GM11168 (cell line): ENCODE measurements around the gene MTHFSD.

ENCODE experiments used
- in situ Hi-C: fragments of 300-500 bp; cut with MboI; formaldehyde crosslinking; loops from one replicate; pipeline ENCODE4 v1.12.0; 2022; ENCODE audit warnings: low sequenced_read_pairs; ENCODE audit not compliant: unreplicated experiment

MTHFSD gene

DNA sequence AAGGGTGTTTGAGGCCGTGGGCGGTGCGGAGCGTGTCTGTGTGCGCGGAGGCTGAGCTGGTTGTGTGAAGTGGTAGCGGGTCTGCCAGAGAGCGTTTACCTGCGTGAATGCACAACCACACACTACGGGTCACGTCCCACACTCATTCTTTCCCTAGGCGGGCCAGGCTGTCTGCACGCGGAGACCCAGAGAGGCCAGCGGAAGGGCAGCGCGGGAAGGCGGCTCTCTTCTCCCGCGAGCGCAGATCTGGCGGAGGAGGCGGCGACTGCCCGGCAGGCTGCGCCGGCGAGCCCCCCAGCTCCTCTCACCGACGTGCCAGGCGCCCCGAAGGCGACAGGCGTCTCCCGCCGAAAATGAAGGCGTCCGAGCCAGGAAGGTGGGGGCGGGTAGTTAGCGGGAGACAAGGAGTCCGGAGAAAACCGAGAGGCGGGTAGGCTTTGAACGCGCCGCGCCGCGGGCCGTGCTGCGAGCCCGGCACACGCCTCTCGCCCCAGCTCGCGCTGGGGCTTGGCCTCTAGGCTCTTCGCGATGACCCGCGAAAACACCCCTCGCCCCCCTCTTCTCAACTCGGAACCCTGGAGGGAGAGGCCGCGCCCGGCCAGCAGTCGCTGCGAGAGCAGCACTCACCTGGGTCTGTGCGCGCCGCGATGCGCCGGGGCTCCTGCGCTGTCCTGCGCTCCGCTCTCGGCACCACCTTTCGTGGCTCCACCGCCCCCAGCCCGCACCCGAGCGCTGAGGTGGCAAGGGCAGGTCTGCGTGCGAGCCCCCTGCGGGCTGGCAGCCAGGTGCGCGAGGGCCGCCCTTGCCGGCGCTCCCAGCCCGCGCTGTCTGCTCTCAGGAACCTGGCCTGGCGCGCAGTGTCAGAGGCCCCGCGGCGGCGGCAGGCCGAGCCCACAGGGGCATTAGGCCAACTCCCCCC lies 46.7 kb downstream of the MTHFSD start:
- in situ Hi-C loops, result no loop called here

DNA sequence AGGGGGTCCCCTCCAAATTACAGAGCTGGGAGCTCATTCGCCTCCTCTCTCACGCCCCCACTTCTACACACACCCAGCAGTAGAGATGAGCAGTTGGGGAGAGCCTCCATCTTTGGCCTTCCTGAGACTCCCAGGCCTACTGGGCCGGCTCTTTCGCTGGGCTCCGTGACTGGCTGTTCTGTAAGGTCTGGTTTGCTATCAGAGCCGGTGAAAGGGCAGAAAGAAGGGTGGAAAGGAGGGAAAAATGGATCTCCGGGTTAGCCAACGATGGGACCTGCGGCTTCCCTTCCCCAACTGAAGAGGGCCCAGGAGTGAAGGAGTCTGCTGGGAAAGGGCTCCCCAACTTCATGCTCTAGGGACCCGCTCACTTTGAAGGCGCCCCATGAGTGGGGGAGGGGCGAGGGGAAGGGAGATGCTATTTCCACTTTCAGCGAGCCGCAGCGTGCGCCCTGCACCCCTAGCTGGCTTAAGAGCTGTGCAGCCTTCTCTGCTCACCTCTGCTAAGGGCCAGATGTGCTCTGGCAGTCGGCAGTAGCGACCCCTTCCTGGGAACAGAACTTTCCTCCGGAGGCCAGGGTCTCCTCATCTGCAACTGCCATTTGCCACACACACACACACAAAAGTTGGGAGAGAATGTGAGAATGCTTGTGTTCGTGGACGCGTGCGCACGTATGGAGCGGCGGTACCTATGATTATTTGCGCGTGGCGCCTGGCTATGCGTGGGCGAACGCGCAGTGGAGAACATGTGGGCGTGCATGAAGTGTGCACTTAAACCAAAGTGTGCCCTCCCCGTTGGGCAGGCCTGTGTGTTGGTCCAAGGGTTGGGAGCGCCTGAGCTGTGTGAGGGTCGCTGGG lies 47.6 kb downstream of the MTHFSD start:
- in situ Hi-C loops, result no loop called here

DNA sequence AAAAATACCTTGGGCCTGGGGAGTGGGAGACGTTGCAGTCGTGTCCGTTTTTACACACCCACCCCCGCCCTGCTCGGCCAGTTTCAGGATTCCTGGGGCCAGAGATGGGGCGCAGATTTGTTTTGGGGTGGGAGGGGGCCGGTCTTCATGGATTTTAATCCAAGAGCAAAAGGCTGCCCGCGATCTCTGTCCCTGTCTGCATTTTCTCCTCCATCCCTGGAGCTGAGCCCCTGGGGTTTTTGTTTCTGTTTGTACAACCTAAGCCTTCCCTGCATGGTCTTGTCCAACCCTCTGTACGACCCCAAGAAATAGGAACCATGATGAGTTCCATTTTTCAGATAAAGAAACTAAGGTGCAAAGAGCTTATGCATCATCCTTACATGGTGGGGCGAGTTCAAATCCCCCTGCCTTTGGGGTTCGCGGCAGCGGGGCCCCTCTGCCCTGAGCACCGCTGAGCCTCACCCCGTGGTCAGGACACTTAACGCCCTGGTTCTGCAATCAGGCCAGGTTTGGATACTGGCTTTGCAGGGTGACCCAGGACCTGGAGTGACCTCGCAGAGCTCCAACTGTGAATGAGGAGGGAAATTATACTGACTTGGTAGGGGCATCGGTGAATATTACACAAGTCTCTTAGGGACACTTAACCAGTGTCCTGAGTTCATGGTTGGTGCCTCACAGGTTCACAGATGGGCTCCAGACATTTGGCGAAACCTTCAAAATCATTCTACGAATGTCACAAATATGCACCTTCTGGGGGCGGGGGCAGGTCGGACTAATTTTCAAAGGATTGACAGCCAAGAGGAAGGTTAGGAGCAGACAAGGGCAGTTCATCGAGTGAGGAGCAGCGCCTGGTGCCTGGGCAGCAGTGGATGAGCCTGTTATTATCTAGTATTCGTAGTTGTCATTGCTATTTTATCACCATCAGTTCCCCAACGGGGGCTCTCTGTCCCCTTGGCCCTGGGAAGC lies 48.9 kb downstream of the MTHFSD start:
- in situ Hi-C loops, result no loop called here

DNA sequence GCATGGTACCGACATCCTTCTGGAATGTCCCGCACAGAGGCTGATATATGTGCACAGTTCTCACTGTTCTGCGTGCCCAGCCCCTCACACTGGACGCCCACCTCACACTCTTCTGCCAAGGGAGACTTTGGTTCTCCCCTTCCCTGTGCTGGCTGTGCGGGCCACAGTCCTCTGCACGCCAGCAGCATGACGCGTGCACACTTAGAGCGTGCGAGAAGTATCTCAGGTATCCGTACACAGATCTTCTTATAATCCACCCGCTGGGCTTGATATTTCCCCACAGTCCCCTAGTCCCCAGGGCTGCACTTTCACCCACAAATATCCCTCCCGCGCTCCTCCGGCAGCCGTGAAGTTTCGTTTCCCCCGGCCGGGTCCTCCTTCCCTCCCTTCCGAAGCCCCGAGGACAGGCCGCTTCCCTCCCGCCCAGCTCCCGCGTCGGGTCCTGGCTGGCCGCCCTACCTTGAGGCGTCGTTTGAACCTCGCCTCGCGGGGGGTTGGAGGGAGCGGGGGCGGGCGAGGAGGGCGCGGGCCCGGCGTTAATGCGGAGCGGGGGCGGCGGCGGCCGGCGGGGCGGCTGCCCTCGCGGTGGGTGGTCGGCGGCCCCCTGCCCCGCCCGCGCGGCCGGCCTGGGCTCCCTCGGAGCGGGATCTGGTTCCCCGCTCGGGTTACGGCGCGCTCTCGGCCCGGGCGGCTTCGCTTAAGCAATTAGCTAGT lies 49.7 kb downstream of the MTHFSD start:
- in situ Hi-C loops, result no loop called here

DNA sequence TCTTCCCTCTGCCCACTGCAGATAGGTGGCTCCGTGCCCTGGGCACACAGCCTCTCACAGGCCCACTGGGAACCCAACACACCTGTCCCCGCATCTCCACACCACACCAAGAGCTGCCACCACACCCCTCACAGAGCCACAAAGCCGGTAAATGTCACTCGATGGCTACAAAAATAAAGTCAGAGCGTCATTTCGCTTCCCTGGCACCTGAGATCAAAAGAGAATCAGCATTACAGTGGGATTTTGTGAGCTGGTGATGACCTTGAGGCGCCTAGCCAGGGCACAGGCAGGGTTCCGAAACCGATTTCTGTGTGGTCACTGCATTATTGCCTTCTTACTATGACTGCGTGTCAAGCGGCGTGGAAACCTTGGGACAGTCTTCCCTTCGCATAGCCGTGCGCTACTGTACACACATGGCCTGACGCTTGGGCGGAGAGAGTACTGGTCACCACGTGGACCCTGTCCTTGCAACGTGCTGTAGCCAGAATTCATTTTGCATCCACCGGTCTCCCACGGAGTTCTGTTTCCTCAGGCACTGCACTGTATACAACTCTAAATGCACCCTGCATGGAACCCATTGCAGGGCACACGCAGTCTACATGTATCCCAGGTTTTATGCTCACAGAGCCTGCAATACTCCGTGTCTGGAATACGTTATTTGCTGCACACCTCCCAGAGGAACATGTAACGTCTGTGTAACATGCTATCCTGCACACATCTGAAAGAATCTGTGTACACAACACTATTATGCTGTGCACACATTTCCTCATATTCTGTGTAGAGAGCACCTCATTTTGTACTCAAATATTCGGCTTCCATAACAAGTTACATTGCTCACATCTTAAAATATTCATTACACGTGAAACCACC lies 50.5 kb downstream of the MTHFSD start:
- in situ Hi-C loops, result no loop called here

DNA sequence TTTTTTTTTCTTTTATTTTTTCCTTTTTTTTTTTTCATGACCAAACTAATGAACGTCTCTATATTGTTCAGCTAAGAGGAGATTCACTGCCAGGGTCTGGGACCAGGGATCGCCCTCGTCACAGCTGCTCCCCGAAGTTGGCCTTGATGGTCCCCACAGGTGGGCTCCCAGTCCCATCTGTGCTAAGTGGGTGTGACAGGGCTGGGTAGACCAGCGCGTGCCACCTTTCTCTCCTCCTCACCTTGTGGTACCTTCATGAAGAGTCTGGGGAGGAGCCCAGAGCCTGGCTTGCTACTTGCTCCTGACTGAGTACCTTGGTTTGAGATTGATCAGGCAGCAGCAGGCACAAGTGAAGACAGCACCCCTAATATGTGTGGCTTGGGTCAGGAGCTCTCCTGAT lies 51.2 kb downstream of the MTHFSD start:
- in situ Hi-C loops, result no loop called here

DNA sequence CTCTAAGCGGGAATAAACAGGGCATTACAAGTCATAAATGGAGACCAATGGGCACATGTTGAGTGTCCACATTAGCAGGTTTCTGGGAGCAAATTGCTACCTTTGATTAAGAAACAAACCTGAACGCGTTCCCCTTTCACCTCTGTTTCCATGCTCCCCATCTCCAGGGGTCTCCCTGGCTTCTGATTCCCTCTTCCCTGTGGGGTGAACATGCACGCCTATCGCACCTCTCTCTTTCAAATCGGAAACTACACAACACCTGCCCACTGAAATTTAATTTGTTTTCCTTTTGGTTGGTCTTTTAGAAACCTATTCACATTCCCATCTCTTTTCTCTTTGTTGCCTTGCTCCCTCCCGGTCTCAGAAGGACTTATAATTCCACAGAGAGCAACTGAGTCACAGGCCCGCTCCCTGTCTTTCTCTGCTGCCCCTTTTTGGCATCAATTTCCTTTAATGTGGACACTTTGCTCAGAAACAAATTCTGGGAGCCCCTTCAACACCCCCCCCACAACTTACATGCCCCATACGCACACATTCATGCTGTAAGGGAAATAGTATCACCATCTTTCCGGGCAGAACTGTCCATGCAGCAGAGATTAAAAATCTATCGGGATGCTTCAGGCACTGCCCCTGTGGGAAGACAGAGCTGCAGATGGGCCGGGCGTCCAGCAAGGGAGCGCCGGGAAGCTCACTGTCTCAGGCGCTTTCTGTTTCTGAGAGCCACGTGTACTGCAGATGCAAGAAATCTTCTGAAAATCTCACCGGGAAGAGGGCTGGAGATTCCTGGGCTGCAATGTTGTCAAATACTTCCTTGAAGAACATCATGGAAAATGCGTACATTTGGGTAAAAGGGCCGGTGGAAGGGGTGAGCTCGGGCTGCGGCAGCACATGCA lies 51.9 kb downstream of the MTHFSD start:
- in situ Hi-C loops, result no loop called here

DNA sequence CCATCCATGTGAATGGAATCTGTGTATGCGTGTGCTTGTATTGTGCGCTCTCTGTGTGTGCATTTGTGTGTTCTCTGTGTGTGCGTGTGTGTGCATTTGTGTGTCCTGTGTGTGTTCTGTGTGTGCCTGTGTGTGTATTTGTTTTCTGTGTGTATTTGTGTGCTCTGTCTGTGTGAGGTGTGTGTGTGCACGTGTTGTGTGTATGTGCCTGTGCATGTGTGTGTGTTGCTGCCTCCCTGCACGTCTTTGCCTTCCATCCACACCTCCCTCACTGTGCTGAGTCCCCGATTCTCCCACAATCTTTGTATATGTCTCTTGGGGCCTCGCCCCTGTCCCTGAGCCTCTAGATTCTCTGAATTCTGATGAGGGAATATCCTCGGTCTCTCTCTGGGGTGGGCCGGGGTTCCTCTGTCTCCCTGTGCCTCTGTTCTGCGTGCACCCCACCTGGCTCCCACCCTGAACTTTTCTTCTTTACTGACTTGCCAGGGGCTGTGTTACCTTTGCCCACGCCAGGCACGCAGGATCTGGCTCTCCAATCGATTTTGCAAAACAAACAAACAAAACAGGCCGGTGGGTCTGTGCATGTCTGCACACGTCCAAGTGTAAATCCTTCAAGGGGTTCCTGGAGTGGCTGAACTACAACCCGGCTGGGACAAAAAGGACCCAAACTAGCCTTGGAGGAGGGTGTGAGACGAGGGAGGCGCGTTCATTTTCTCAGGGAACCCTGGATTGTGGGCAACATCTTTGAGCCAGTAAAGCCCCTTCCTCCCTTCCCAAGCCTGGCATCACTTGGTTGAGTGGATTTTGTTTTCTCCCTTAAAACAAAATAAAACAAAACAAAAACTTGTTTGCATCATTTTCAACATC lies 52.8 kb downstream of the MTHFSD start:
- in situ Hi-C loops, result no loop called here

DNA sequence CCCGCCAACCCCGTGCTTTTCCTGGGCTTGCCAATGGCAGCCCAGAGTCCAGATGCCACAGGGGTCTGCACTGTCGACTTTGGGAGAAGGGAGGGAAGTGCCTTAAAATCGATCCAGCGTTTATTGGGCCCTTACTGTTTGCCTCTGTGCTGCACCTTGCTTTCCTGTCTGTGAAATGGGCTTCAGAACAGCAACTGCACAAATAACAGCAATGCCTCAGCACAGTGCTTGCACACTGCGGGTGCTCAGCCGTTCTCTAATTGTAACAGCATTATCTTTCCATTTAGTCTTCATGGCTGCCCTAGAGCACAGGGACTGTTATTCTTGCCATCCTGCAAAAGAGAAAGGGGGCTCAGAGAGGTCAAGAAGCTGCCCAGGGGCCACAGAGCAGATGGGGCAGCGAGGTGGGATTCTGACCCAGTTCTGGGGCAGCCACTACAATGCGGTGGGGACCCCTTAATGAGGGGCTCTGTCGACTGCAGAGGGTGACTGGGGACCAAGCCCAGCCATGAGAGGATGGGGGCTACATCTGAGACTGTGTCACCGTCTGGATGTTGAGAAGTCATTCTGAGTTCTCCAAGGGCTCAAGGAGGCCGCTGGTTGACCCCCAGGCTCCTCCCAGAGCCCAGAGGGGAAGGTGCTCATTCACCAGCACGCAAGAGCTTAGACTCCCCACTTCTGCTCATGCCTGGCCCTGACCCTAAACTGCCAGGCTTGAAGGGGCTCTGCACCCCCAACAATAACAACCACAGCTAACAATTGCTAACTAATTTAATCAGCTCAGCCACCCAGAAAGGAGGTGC lies 54.1 kb downstream of the MTHFSD start:
- in situ Hi-C loops, result no loop called here

DNA sequence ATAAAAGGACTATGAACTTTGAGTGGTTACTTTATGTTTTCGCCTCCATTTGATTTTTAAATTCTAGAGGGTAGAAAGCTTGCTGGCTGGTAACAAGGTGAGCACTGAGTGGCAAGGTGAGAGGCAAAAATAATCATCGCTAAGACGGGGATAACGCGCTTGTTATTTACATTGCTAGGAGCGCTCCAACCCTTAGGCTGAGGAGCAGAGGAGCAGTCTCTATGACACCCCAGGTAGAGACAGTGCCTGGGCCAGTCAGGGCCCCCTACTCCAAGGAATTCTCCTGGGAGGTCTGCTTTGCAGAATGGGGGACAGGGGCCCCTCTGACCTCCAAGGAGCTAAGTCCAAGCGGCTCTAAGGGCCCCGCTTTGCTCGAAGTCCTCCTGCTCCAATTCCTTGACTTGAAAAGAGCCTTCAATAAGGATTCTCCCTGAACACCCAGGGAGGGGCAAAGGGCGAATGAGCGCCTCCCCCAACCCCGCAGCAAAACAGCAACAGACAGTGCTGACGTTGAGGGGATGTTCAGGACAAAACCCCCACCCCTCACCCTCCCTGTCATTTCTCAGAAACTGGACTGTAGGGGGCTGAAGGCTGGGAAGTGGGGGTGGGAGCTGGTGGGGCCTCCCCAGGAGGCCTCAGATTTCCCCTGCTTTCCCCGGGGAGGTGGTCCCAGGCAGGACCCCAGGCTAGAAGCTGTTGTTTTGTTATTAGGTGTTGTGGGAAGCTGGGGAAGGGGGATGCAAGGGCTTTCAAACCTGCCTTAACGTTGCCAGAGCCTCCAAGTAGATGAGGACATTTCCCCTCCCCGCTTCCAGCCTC lies 54.9 kb downstream of the MTHFSD start:
- in situ Hi-C loops, result no loop called here

DNA sequence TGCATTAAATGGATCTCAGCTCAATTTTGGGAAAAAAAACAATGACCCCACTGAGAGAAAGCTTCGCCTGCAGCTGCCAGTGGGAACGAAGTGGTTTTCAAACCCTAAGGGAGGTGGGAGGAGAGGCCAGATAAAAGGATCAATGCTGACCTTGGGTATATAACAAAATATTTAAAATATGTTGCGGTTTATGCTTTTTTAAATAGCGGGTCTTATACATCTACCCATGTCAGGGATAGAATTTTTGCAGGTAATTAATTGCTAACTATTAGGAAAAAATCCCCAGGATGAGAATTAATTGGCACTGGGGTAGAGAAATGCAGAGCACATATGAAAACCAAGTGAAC lies 55.6 kb downstream of the MTHFSD start:
- in situ Hi-C loops, result no loop called here

DNA sequence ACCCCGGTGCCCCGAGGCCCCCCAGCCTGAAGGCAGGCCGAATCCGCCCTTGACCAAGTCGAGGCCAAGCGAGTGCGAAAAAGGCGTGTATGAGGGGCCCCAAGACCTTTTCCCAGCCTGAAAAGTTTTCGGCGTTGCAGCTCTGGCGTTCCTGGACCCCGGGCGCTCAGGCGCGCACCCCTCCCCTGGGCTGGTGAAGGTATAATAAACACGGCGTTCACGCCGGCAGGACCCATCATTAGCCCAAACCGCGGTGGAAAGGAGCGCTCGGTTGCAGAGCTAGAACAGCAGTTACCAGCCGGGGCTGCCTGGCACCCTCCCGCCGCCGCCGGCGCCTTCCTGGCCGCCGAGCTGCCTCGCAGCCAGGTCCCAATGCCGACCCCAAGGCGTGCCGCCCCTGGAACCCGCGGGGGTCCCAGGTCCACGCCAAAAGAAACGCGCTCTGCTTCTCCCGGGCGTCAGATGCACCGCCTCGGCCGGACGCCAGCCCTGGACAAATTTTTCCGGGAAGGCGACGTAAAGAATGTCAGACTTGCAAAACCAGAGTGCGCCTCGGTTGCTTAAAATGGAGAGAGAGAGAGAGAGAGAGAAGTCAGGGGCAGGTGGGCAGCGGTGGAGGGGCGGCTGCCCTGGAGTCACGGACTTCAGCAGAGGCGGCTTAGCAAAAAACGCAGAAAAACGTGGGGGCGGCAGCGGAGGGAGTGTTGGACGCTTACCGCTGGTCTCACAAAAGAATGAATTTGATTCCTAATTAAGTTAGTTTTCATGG lies 56.2 kb downstream of the MTHFSD start:
- in situ Hi-C loops, result no loop called here

DNA sequence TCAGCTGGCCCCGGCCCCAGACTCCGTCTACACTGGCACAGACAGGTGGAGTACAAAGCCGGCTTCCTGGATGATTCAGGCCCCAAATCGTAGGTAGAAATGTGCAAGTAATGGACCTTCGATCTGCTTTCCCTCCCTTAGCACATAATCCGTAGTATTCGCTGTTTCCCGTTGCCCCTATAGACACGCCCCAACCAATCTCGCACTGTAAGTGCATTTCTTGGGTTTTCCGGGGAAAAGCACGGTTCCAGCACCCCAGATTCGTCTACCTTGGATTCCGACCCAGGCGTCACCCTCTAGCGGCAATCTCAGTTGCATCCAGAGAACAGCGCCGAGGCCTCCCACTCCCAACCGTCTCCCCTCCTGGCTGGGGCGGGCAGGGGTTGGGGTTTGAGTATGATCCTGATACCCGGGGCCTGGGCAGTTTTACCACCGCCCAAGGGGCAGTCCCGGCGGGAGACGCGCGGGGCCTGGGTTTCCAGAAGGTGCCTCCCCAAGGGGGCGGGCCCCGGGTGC lies 56.8 kb downstream of the MTHFSD start:
- in situ Hi-C loops, result no loop called here

DNA sequence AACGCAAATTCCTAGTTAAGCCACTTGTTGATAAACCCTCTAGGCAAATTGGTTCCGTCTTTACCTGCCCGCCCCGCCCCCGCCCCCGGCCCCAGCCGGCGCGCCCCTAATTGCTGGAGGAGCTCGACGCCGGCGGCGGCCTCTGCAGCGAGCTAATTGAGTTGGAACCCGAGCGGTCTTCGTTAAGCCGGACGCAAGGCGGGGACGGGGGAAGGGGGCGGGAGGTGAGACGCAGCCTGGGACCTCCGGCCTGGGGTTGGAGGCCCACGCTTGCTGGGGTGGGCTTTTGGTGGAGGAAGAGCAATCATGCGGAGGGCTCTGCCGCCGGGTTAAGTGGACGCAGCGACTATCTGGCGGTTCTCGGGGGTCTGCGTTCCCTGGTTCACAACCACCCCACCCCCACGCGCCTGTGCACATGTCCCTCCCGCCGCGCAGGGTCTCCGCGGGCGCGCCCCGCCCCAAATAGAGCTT lies 57.4 kb downstream of the MTHFSD start:
- in situ Hi-C loops, result no loop called here
